ENCODE results near the gene CTTN.

Gene CTTN

GRCh38 chr11:70360211-70360610, 38.1 kb upstream of the CTTN start:
- peaks cover 30% of the 10 kb centered on the region for H3K36me3 ChIP-seq (ENCODE audit: insufficient read depth, low read length)
- no peaks in the 10 kb centered on the region for H3K4me1 ChIP-seq (ENCODE audit: control insufficient read depth, insufficient read depth, low read length, unreplicated experiment)
- no peaks in the 10 kb centered on the region for H3K27me3 ChIP-seq (ENCODE audit: insufficient read depth, low read length)

GRCh38 chr11:70364178-70364577, 34.2 kb upstream of the CTTN start:
- Histone ChIP-seq H3K36me3 (ENCODE audit: insufficient read depth, low read length) (peaks cover 34% of the 10 kb centered on the region), H3K27ac (ENCODE audit: low read depth, low read length) (no peak overlapping the region), H3K4me1 (ENCODE audit: control insufficient read depth, insufficient read depth, low read length, unreplicated experiment) (no peaks in the 10 kb centered on the region), H3K79me2 (ENCODE audit: control insufficient read depth, insufficient read depth, low read length, unreplicated experiment) (peaks cover 2% of the 10 kb centered on the region), H3K4me3 (ENCODE audit: low read depth, low read length) (no peak overlapping the region), H3K27me3 (ENCODE audit: insufficient read depth, low read length) (no peaks in the 10 kb centered on the region), H2AFZ (ENCODE audit: low read length, unreplicated experiment) (no peak overlapping the region)

More at GRCh38 chr11:70360211-70360610, 38.1 kb upstream of the CTTN start:
- H3K4me3 ChIP-seq (ENCODE audit: low read depth, low read length): no peak overlapping the region
- H2AFZ ChIP-seq (ENCODE audit: low read length, unreplicated experiment): no peak overlapping the region
- H3K27ac ChIP-seq (ENCODE audit: low read depth, low read length): no peak overlapping the region
- peaks cover 2% of the 10 kb centered on the region for H3K79me2 ChIP-seq (ENCODE audit: control insufficient read depth, insufficient read depth, low read length, unreplicated experiment)

- Histone ChIP-seq H2AFZ (ENCODE audit: low read length, unreplicated experiment) (no peak overlapping the region), H3K79me2 (ENCODE audit: control insufficient read depth, insufficient read depth, low read length, unreplicated experiment) (peaks cover 2% of the 10 kb centered on the region), H3K4me3 (ENCODE audit: low read depth, low read length) (no peak overlapping the region), H3K27me3 (ENCODE audit: insufficient read depth, low read length) (no peaks in the 10 kb centered on the region), H3K27ac (ENCODE audit: low read depth, low read length) (no peak overlapping the region), H3K36me3 (ENCODE audit: insufficient read depth, low read length) (peaks cover 35% of the 10 kb centered on the region), H3K4me1 (ENCODE audit: control insufficient read depth, insufficient read depth, low read length, unreplicated experiment) (no peaks in the 10 kb centered on the region)
Observed at GRCh38 chr11:70364745-70365543, 33.4 kb upstream of the CTTN start.

- Histone ChIP-seq H3K79me2 (ENCODE audit: control insufficient read depth, insufficient read depth, low read length, unreplicated experiment) (peaks cover under 1% of the 10 kb centered on the region), H3K4me1 (ENCODE audit: control insufficient read depth, insufficient read depth, low read length, unreplicated experiment) (no peaks in the 10 kb centered on the region), H3K36me3 (ENCODE audit: insufficient read depth, low read length) (peaks cover 35% of the 10 kb centered on the region), H3K27ac (ENCODE audit: low read depth, low read length) (no peak overlapping the region), H2AFZ (ENCODE audit: low read length, unreplicated experiment) (no peak overlapping the region), H3K4me3 (ENCODE audit: low read depth, low read length) (no peak overlapping the region), H3K27me3 (ENCODE audit: insufficient read depth, low read length) (no peaks in the 10 kb centered on the region)
Observed at GRCh38 chr11:70365544-70365927, 32.8 kb upstream of the CTTN start.

GRCh38 chr11:70367071-70367470, 31.3 kb upstream of the CTTN start:
- no peak overlapping the region for H3K4me3 ChIP-seq (ENCODE audit: low read depth, low read length)
- H3K4me1 ChIP-seq (ENCODE audit: control insufficient read depth, insufficient read depth, low read length, unreplicated experiment): no peaks in the 10 kb centered on the region
- no peaks in the 10 kb centered on the region for H3K27me3 ChIP-seq (ENCODE audit: insufficient read depth, low read length)
- no peak overlapping the region for H3K27ac ChIP-seq (ENCODE audit: low read depth, low read length)
- H2AFZ ChIP-seq (ENCODE audit: low read length, unreplicated experiment): no peak overlapping the region
- H3K36me3 ChIP-seq (ENCODE audit: insufficient read depth, low read length): peaks cover 40% of the 10 kb centered on the region
- peaks cover 6% of the 10 kb centered on the region for H3K79me2 ChIP-seq (ENCODE audit: control insufficient read depth, insufficient read depth, low read length, unreplicated experiment)

GRCh38 chr11:70368961-70369360, 29.4 kb upstream of the CTTN start:
- no peaks in the 10 kb centered on the region for H3K4me1 ChIP-seq (ENCODE audit: control insufficient read depth, insufficient read depth, low read length, unreplicated experiment)
- H3K4me3 ChIP-seq (ENCODE audit: low read depth, low read length): no peak overlapping the region
- H3K36me3 ChIP-seq (ENCODE audit: insufficient read depth, low read length): peaks cover 46% of the 10 kb centered on the region
- H3K27ac ChIP-seq (ENCODE audit: low read depth, low read length): no peak overlapping the region
- H3K79me2 ChIP-seq (ENCODE audit: control insufficient read depth, insufficient read depth, low read length, unreplicated experiment): peaks cover 6% of the 10 kb centered on the region
- H3K27me3 ChIP-seq (ENCODE audit: insufficient read depth, low read length): no peaks in the 10 kb centered on the region
- H2AFZ ChIP-seq (ENCODE audit: low read length, unreplicated experiment): no peak overlapping the region

GRCh38 chr11:70371241-70371640, 27.1 kb upstream of the CTTN start:
- H3K4me3 ChIP-seq (ENCODE audit: low read depth, low read length): no peak overlapping the region
- peaks cover 6% of the 10 kb centered on the region for H3K79me2 ChIP-seq (ENCODE audit: control insufficient read depth, insufficient read depth, low read length, unreplicated experiment)
- H3K36me3 ChIP-seq (ENCODE audit: insufficient read depth, low read length): peaks cover 33% of the 10 kb centered on the region
- no peaks in the 10 kb centered on the region for H3K4me1 ChIP-seq (ENCODE audit: control insufficient read depth, insufficient read depth, low read length, unreplicated experiment)
- no peak overlapping the region for H2AFZ ChIP-seq (ENCODE audit: low read length, unreplicated experiment)
- H3K27me3 ChIP-seq (ENCODE audit: insufficient read depth, low read length): no peaks in the 10 kb centered on the region
- no peak overlapping the region for H3K27ac ChIP-seq (ENCODE audit: low read depth, low read length)

- Histone ChIP-seq H3K27me3 (ENCODE audit: insufficient read depth, low read length) (no peaks in the 10 kb centered on the region), H3K27ac (ENCODE audit: low read depth, low read length) (no peak overlapping the region), H3K79me2 (ENCODE audit: control insufficient read depth, insufficient read depth, low read length, unreplicated experiment) (peaks cover 6% of the 10 kb centered on the region), H3K4me3 (ENCODE audit: low read depth, low read length) (no peak overlapping the region), H2AFZ (ENCODE audit: low read length, unreplicated experiment) (no peak overlapping the region), H3K36me3 (ENCODE audit: insufficient read depth, low read length) (peaks cover 30% of the 10 kb centered on the region), H3K4me1 (ENCODE audit: control insufficient read depth, insufficient read depth, low read length, unreplicated experiment) (no peaks in the 10 kb centered on the region)
Observed at GRCh38 chr11:70372076-70372475, 26.3 kb upstream of the CTTN start.

- no peak overlapping the region for H3K27ac ChIP-seq (ENCODE audit: low read depth, low read length)
- H3K36me3 ChIP-seq (ENCODE audit: insufficient read depth, low read length): peaks cover 27% of the 10 kb centered on the region
- H2AFZ ChIP-seq (ENCODE audit: low read length, unreplicated experiment): no peak overlapping the region
- H3K79me2 ChIP-seq (ENCODE audit: control insufficient read depth, insufficient read depth, low read length, unreplicated experiment): no peaks in the 10 kb centered on the region
- no peak overlapping the region for H3K4me3 ChIP-seq (ENCODE audit: low read depth, low read length)
- H3K27me3 ChIP-seq (ENCODE audit: insufficient read depth, low read length): no peaks in the 10 kb centered on the region
- H3K4me1 ChIP-seq (ENCODE audit: control insufficient read depth, insufficient read depth, low read length, unreplicated experiment): no peaks in the 10 kb centered on the region
Observed at GRCh38 chr11:70376621-70377020, 21.7 kb upstream of the CTTN start.

GRCh38 chr11:70377645-70378044, 20.7 kb upstream of the CTTN start:
- no peak overlapping the region for H3K4me3 ChIP-seq (ENCODE audit: low read depth, low read length)
- H2AFZ ChIP-seq (ENCODE audit: low read length, unreplicated experiment): no peak overlapping the region
- no peak overlapping the region for H3K27ac ChIP-seq (ENCODE audit: low read depth, low read length)
- peaks cover 5% of the 10 kb centered on the region for H3K4me1 ChIP-seq (ENCODE audit: control insufficient read depth, insufficient read depth, low read length, unreplicated experiment)
- no peaks in the 10 kb centered on the region for H3K79me2 ChIP-seq (ENCODE audit: control insufficient read depth, insufficient read depth, low read length, unreplicated experiment)
- no peaks in the 10 kb centered on the region for H3K27me3 ChIP-seq (ENCODE audit: insufficient read depth, low read length)
- peaks cover 21% of the 10 kb centered on the region for H3K36me3 ChIP-seq (ENCODE audit: insufficient read depth, low read length)

- Histone ChIP-seq H3K4me3 (ENCODE audit: low read depth, low read length) (no peak overlapping the region), H3K79me2 (ENCODE audit: control insufficient read depth, insufficient read depth, low read length, unreplicated experiment) (no peaks in the 10 kb centered on the region), H2AFZ (ENCODE audit: low read length, unreplicated experiment) (no peak overlapping the region), H3K27me3 (ENCODE audit: insufficient read depth, low read length) (no peaks in the 10 kb centered on the region), H3K27ac (ENCODE audit: low read depth, low read length) (no peak overlapping the region), H3K36me3 (ENCODE audit: insufficient read depth, low read length) (peaks cover 15% of the 10 kb centered on the region), H3K4me1 (ENCODE audit: control insufficient read depth, insufficient read depth, low read length, unreplicated experiment) (peaks cover 8% of the 10 kb centered on the region)
Observed at GRCh38 chr11:70378506-70379134, 19.7 kb upstream of the CTTN start.

Data from ACC112 (cell line).